ENCODE measurements around the gene NFE2L3.

Gene NFE2L3

DNA sequence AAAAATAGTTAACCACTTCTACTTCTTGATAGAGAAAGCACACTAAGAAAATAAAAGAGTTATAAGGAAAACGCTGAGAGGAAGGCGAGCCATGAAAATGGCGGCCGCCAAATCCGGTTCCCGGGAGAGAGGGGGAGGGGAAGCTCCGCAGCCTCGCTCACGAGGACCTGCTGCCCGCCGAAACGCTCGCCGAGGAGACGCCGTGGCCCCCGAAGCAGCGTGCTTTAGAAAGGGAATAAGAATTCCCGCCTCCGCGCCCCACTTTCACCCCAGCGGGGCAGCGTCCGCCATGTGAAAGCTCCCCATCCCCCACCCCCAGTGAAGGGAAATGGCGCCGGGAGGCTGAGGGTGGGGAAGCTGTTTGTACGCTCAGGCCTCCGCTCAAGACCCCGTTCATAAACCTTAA is 48.0 kb downstream of the NFE2L3 start:
- H3K4me3 ChIP-seq (ENCODE audit: low read depth, low read length), result peak overlapping the region; percentile 98
- TF ChIP-seq, protein P1, sequence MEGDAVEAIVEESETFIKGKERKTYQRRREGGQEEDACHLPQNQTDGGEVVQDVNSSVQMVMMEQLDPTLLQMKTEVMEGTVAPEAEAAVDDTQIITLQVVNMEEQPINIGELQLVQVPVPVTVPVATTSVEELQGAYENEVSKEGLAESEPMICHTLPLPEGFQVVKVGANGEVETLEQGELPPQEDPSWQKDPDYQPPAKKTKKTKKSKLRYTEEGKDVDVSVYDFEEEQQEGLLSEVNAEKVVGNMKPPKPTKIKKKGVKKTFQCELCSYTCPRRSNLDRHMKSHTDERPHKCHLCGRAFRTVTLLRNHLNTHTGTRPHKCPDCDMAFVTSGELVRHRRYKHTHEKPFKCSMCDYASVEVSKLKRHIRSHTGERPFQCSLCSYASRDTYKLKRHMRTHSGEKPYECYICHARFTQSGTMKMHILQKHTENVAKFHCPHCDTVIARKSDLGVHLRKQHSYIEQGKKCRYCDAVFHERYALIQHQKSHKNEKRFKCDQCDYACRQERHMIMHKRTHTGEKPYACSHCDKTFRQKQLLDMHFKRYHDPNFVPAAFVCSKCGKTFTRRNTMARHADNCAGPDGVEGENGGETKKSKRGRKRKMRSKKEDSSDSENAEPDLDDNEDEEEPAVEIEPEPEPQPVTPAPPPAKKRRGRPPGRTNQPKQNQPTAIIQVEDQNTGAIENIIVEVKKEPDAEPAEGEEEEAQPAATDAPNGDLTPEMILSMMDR (conservative IDR thresholded peaks at IDR 0.05; ENCODE audit: low read depth, low read length), result no peak
- no peak for DNase-seq (ENCODE audit: low read depth)

DNA sequence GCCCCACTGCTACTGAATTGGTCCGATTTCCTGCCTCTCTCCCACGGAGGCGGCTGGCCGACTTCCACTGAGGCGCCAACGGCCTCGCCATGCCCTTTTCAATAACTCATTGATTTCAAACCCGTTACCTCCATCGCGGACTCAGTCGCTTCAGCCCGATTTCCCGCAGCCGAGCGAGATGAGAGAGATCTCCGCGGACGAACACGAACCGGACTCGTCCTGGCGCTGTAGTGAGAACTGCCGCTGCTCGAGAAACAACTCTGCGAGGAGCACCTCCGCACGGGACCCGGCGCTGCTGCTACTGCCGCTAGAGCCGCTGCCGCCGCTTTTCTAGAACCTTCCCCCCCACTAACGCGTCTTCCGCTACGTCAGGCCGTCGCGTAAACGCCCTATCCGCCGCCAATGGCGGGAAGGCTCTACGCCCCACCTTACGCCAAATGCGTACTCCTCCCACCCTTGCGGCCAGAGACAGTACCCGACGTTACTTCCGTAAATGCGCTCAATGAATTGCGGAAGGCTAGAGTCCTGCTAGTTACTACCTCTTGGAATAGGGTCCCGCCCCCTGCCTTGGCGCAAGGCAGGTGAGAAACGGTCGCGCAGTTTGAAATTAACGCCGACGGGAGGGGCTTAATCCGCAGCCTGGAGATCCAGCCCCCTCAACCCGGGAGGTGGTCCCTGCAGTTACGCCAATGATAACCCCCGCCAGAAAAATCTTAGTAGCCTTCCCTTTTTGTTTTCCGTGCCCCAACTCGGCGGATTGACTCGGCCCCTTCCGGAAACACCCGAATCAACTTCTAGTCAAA is 48.6 kb downstream of the NFE2L3 start, which contains the start of gene HNRNPA2B1:
HNRNPA2B1 (minus strand) TSS at position 303 of the 803 bp plus-strand sequence; CDS start at position 134, 169 bp downstream.
- H3K4me3 ChIP-seq (ENCODE audit: low read depth, low read length), result peak within 1 kb of the TSS; percentile 98
- DNase-seq (ENCODE audit: low read depth), result peak; percentile 99
- TF ChIP-seq, protein P1 (conservative IDR thresholded peaks at IDR 0.05; ENCODE audit: low read depth, low read length), result no peak

DNA sequence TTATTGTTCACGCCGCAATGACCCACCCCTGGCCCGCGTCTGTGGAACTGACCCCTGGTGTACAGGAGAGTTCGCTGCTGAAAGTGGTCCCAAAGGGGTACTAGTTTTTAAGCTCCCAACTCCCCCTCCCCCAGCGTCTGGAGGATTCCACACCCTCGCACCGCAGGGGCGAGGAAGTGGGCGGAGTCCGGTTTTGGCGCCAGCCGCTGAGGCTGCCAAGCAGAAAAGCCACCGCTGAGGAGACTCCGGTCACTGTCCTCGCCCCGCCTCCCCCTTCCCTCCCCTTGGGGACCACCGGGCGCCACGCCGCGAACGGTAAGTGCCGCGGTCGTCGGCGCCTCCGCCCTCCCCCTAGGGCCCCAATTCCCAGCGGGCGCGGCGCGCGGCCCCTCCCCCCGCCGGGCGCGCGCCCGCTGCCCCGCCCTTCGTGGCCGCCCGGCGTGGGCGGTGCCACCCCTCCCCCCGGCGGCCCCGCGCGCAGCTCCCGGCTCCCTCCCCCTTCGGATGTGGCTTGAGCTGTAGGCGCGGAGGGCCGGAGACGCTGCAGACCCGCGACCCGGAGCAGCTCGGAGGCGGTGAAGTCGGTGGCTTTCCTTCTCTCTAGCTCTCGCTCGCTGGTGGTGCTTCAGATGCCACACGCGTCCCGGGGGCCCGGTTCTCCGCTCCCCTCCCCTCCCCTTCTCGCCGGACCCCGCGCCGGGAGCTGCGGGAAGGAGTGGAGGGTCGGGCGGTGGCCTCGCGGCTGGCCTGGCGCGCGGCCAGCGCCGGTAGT is 49.4 kb downstream of the NFE2L3 start, which contains the start of gene CBX3:
CBX3 (plus strand) TSS at position 499 of the 772 bp plus-strand sequence. CDS start 1,254 bp downstream, outside the sequence.
- peak within 1 kb of the TSS; percentile 98 for H3K4me3 ChIP-seq (ENCODE audit: low read depth, low read length)
- TF ChIP-seq, protein P1 (conservative IDR thresholded peaks at IDR 0.05; ENCODE audit: low read depth, low read length), result no peak
- peak; percentile 76 for DNase-seq (ENCODE audit: low read depth)

DNA sequence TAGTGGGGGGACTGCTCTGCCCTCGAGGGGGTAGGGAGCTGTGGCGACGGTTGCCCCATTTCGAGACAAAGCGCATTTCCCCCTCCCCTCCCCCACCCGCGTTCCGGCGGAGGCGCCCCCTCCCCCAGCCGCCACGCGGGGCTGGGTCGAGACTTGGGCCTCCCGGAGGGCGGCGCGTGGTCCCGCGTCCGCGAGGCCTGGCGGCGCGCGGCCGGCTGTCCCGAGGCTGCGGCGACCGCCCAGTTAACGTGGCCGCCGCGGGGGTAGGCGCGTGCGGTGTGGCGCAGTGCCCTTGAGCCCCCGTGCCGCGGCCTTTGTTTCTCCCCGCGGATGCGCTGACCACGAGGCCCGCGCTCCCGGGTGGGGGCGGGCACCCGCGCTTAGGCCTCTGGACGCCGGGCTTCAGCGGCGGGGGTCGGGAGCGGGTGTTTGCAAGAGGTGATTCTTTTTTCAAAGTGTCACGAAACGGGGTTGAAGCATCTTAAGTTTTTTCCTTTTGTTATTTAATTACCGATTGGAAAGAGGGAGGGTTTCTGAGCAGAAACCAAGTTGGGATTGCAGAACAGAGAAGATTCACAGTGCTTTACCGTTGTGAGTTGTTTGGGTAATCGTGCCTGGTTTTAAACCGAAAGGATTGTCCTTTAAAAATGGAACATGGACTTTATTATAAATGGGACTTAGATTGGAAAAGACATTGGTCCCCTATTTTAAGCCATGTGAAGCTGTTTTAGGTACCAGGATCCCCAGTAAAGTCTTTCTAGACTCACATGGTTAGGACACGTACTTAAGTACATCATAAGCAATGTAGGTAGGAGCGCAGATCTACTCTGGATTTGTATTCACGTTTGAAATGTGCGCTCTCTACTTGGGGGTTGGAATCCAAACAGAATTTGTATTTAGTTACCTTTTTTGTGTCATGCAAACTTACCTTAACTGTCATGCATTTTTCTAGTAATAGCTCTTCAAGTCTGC is 50.3 kb downstream of the NFE2L3 start:
- DNase-seq (ENCODE audit: low read depth), result no peak
- TF ChIP-seq, protein P1 (conservative IDR thresholded peaks at IDR 0.05; ENCODE audit: low read depth, low read length), result no peak

DNA sequence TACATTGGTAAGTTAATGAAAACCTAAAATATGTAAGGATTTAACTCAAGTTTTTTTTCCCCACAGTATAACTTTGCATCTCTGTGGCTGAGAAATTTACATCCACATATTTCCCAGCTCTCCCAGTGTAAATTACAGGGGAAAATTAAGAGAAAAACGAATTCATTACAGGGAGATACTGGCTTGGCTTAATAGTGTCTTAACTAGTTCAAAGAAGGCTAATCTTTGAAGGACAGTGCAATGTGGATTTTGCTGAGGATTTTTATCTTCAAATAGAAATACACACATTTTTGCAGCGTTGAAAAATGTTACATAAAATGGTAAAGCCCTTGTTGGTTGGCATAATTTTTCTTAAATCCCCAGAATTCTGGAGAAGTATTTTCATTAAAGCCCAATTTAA is 51.0 kb downstream of the NFE2L3 start:
- peak overlapping the region; percentile 93 for H3K4me3 ChIP-seq (ENCODE audit: low read depth, low read length)
- TF ChIP-seq, protein P1 (conservative IDR thresholded peaks at IDR 0.05; ENCODE audit: low read depth, low read length), result no peak
- DNase-seq (ENCODE audit: low read depth), result no peak

More for the DNA sequence above, 50.3 kb downstream of the NFE2L3 start:
- H3K4me3 ChIP-seq (ENCODE audit: low read depth, low read length), result peak overlapping the region; percentile 93

DNA sequence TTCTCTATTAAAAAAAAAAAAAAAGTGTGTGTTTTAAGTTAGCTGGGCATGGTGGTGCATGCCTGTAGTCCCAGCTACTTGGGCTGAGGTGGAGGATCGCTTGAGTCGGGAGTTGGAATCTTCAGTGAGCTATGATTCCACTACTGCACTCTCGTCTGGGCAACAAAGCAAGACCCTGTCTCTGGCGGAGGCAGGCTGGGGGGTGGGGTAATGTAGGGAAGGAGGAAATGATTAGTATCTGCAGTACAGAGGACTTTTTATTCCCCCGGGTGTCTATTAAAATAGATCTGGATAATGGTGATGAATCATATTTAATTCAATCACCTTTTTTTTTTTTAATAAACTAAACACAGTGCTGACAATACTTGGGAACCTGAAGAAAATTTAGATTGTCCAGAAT is 56.0 kb downstream of the NFE2L3 start:
- no peak for DNase-seq (ENCODE audit: low read depth)
- TF ChIP-seq, protein P1 (conservative IDR thresholded peaks at IDR 0.05; ENCODE audit: low read depth, low read length), result no peak
- H3K4me3 ChIP-seq (ENCODE audit: low read depth, low read length), result no peak overlapping the region

Data from choroid plexus epithelial cell (primary cell).